ENCODE data around the gene BCDIN3D. TPM values are rescaled to one million over a fixed set of nuclear protein-coding genes. Genes with fewer than 3 reads are reported as not detected.

The BCDIN3D gene
- total and polyA plus RNA-seq, 2 of the 8 experiments (the other 6 are each of a cell fraction or from before 2014, with no cell fraction given), result 1.6 to 2.4 TPM

GRCh38 chr12:49794021-49794420 is 48.9 kb downstream of the BCDIN3D start (continued):
- no peak for TF ChIP-seq CHD7 (IDR thresholded peaks at IDR 0.05; ENCODE audit: insufficient replicate concordance, low read length)
- no peak for TF ChIP-seq USF2 (IDR thresholded peaks at IDR 0.05; ENCODE audit: low read length)
- TF ChIP-seq NRF1 (IDR thresholded peaks at IDR 0.05; ENCODE audit: low read depth, low read length), result no peak
- no peak for TF ChIP-seq POLR2A (IDR thresholded peaks at IDR 0.05; ENCODE audit: control extremely low read depth in 1 of 2, low read depth in 2 of 2, low read length in 2 of 2)
- TF ChIP-seq SIN3A (conservative IDR thresholded peaks at IDR 0.05 in 1 of 2, IDR thresholded peaks at IDR 0.05 in 1 of 2; ENCODE audit: low read depth in 1 of 2, low read length in 2 of 2), result no peak

Data from H1 (cell line).